HG03432 (cell line): ENCODE data around the gene BIN1.
"Not testable (repeated sequence)": the region's sequence is repeated elsewhere in the genome, so short reads cannot be mapped to it uniquely, and the experiment has no call there.

ENCODE experiments used
- ATAC-seq: cut with Tn5 transposase; IDR thresholded peaks from one replicate; pipeline ENCODE4 v1.9.1; 2021; ENCODE audit warnings: mild to moderate bottlenecking, moderate library complexity; ENCODE audit not compliant: unreplicated experiment

The BIN1 gene

GRCh38 chr2:127047716-127048617 is 59.0 kb downstream of the BIN1 start:
- no peak for ATAC-seq

GRCh38 chr2:127047054-127047453 is 59.9 kb downstream of the BIN1 start:
- ATAC-seq: no peak

DNA sequence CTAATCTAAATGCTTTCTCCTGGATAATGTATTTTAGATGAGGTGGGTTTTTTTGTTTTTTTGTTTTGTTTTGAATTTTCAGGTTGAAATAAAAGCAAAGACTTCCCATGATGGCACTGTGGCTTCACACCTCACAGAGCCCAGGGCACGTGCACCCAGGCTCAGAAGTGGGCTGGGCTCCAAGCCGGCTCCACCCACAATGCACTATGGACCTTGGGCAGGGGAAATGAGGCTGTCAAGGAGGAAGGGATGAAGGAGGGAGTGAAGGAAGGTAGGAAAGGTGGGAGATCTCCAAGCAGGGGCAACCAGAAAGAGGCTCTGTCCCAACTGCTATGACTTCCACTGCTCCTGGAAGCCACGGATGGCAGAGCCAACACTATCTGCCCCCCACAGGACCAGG is 60.4 kb downstream of the BIN1 start:
- ATAC-seq: no peak

DNA sequence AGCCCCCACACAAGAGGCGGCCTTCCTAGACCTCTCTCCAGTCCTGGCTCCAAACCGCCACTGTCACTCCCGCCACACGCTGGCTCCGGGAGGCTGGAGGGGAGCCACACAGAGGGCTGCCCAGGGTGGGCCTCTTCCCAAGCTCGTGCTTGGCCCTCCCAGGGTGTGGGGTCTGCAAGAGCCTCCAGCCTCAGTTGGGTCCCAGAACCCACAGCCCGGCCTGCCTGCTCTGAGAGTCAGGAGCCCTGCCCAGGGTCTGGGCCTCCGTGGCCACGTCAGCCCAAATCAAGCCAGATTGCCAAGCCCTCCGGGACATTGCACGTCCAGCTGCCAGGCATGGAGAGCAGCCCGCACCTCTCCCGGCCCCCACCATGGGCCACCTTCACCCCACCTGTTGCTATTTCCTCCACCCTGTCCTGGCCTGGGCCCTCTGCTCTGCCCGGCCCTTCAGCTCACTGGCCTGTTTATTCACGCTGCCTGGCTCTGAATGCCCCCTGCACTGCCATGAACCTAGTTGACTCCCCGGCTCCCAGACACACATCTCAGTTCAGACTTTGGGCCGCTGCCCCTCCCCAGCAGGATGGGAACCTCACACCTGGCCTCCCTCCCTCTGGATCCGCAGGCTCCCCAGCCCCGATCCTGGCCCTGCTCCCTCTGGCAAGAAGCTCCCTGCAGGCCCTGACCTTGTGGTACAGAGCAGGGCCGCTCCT is 61.0 kb downstream of the BIN1 start:
- ATAC-seq: no peak

- ATAC-seq: no peak
Measured at GRCh38 chr2:127044977-127045661, 61.8 kb downstream of the BIN1 start.

- no peak for ATAC-seq
Measured at GRCh38 chr2:127044165-127044718, 62.7 kb downstream of the BIN1 start.

GRCh38 chr2:127043367-127044164 is 63.4 kb downstream of the BIN1 start:
- ATAC-seq: no peak

- no peak for ATAC-seq
Measured at GRCh38 chr2:127041259-127041970, 65.5 kb downstream of the BIN1 start.

GRCh38 chr2:127040169-127040568 is 66.8 kb downstream of the BIN1 start:
- ATAC-seq: no peak

- peak; percentile 82 for ATAC-seq
Measured at GRCh38 chr2:127039387-127040031, 67.4 kb downstream of the BIN1 start.

DNA sequence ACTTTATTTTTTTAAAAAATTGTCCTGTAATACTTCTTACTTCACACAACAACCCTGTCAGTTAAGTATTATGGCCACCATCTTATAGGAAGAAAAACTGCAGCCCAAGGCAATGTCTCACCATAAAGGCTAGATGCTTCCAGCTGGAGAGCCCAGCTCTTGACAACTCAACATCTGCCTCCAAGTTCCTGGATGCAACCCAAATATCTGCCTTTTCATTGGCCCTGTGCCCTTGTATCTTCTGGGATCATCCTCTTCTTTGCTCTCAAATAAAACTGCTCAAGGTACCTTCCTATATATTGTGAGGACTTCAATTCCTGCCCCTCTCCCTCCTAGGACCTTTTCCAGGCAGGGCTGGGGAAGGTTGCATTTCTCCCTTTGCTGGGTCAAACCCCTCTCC is 69.5 kb downstream of the BIN1 start:
- no peak for ATAC-seq

DNA sequence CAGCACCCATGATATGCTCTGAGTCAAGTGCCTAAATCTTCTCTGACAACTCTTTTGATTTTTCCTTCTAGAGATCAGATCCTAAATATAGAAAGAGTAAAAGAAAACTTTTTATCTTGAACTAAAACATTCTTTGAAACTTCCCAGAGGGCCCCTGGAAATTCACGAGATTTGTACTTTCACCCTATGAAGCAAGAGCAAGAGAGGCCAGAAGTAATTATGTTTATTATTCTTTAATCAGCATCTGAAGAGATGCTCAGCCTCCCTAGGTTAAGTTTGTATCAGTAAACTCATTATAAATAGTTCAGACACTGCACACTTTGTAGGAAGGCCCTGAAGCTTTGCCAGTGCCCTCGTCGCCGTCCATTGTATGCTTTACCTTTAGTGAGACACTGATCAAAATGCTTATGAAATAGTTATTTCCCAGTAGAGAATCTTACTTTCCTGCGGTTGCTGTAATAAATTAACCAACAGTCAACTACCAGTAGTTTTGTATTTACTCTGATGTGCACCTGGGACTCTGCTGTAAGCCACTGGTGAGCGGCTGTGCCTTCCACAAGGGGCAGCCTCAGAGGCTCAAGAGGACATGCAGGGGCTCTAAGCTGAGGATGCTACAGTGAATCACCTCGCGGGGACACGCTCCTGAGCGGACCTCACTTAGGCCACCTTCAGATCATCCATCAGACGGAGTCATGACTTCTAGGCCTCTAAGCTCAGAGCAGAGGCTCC is 71.9 kb downstream of the BIN1 start:
- ATAC-seq: peak; percentile 50

GRCh38 chr2:127034051-127034450 is 72.9 kb downstream of the BIN1 start:
- no peak for ATAC-seq

GRCh38 chr2:127032621-127033020 is 74.3 kb downstream of the BIN1 start:
- ATAC-seq: peak; percentile 46

DNA sequence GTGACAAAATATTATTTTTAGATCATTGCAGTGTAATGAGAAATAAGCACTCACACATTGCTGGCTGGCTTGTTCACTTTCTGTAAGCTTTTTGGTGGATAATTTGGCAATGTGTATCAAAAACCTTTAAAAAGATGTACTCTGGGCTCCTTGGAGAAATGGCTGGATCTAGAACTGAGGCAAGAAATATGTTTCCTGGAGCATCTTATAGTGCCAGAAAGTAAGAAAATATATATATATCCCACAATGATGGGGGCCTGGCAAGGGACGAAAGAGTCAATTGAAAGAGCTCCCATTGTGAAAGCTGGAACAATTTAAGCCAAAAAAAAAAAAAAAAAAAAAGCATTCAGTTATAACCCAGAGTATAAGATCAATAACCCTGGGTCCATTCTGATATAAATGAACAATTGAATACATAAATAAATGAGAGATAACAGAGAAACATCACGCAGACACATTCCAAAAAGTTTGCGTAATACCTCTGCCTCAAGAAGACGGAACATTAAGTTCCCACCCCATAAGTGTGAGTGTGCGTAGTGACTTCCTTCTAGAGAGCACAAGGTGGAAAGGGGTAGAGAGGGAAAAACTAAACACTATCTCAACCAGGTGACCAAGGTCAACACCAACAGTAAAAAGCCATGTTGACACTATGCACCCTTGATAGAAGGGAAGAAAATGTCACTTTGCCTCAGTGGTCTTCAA is 77.5 kb downstream of the BIN1 start:
- ATAC-seq: no peak

DNA sequence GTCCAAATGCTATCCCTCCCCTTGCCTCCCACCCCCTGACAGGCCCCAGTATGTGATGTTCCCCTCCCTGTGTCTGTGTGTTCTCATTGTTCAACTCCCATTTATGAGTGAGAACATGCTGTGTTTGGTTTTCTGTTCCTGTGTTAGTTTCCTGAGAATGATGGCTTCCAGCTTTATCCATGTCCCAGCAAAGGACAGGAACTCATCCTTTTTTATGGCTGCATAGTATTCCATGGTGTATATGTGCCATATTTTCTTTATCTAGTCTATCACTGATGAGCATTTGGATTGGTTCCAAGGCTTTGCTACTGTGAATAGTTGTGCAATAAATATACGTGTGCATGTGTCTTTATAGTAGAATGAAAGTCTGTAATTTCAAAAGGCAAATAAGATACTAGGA is 78.2 kb downstream of the BIN1 start:
- ATAC-seq: not testable (repeated sequence)

DNA sequence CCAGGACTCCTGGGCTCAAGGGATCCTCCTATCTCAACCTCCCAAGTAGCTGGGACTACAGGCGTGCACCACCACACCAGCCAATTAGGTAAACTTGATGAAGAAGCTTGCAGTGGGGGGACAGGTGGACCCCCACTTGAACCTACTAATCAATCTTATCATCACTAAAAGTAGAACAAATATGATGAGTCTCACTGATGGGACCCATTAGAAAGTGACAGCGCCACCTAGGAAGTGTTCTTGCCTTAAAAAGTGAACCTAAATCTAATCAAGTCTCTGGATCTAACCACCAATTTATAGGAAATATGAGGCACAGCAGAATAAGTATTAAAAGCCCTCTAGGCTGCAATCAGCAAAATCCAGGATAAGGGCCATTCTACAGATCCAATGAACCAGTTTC is 79.2 kb downstream of the BIN1 start:
- ATAC-seq: no peak
